Endodermal cell (in vitro differentiated cells): ENCODE data around the gene ACOT8. TPM values are rescaled to one million over a fixed set of nuclear protein-coding genes. Genes with fewer than 3 reads are reported as not detected.

ENCODE experiments used
- DNase-seq: peaks from one replicate; pipeline ENCODE4 v3.0.0-alpha.2; 2017
- H3K27ac ChIP-seq: 2 replicates; pipeline ENCODE4 v1.5.1; 2013; ENCODE audit warnings: mild to moderate bottlenecking, low read depth, low read length, moderate library complexity
- H3K27me3 ChIP-seq: 2 replicates; pipeline ENCODE4 v1.6.1; 2013; ENCODE audit warnings: mild to moderate bottlenecking, low read length, moderate library complexity; ENCODE audit not compliant: insufficient read depth, control insufficient read depth, poor library complexity, severe bottlenecking
- H3K36me3 ChIP-seq: 2 replicates; pipeline ENCODE4 v1.7.0; 2013; ENCODE audit warnings: mild to moderate bottlenecking, low read length, moderate library complexity; ENCODE audit not compliant: control insufficient read depth, insufficient read depth
- H3K4me1 ChIP-seq: one replicate; pipeline ENCODE4 v1.7.0; 2013; ENCODE audit warnings: low read length; ENCODE audit not compliant: control insufficient read depth, insufficient read depth
- H3K4me3 ChIP-seq: 2 replicates; pipeline ENCODE4 v1.5.1; 2013; ENCODE audit warnings: mild to moderate bottlenecking, low read length, moderate library complexity
- H3K9ac ChIP-seq: 2 replicates; pipeline ENCODE4 v1.6.1; 2013; ENCODE audit warnings: mild to moderate bottlenecking, low read length, moderate library complexity; ENCODE audit not compliant: poor library complexity, severe bottlenecking; ENCODE audit errors: extremely low read depth
- H3K9me3 ChIP-seq: 2 replicates; pipeline ENCODE4 v1.6.1; 2013; ENCODE audit warnings: mild to moderate bottlenecking, low read length, moderate library complexity; ENCODE audit not compliant: control insufficient read depth
- H3K27ac Mint-ChIP-seq: 2 replicates; pipeline ENCODE4 v1.8.0; 2020; ENCODE audit warnings: mixed read lengths
- H3K27me3 Mint-ChIP-seq: 2 replicates; pipeline ENCODE4 v1.8.0; 2021; ENCODE audit warnings: mild to moderate bottlenecking, mixed read lengths; ENCODE audit not compliant: insufficient read depth
- H3K36me3 Mint-ChIP-seq: 2 replicates; pipeline ENCODE4 v1.8.0; 2020; ENCODE audit warnings: low read depth, mixed read lengths
- H3K4me1 Mint-ChIP-seq: 2 replicates; pipeline ENCODE4 v1.8.0; 2020; ENCODE audit warnings: mixed read lengths
- H3K4me3 Mint-ChIP-seq: 2 replicates; pipeline ENCODE4 v1.8.0; 2020; ENCODE audit warnings: mild to moderate bottlenecking, moderate library complexity, mixed read lengths
- H3K9me3 Mint-ChIP-seq: 2 replicates; pipeline ENCODE4 v1.8.0; 2020; ENCODE audit warnings: mild to moderate bottlenecking, mixed read lengths
- CTCF ChIP-seq: fragments of 200-600 bp; sonication (generic); conservative IDR thresholded peaks from 2 replicates; pipeline ENCODE4 v1.5.0; 2021; ENCODE audit warnings: antibody characterized with exemption, mild to moderate bottlenecking
- WGBS, 2 experiments: methylation state at CpG; one replicate each; pipeline versions ENCODE4 v1.1.5 to v1.1.7; 2013; ENCODE audit warnings: missing lambda C conversion rate in 2 of 2, mixed read lengths in 1 of 2; ENCODE audit not compliant: insufficient coverage in 1 of 2, insufficient read length in 1 of 2; 5-methylcytosine and 5-hydroxymethylcytosine counted together
- total RNA-seq, 2 donors: library from RNA; stranded (reverse); fragmentation: NEBNext Ultra II Directional in 1 of 2; extraction: Animal tissue kit (Norgen Biotek cat#: 25700) in 1 of 2; gene quantifications; 2 replicates in 1 of 2; 3 replicates in 1 of 2; pipeline ENCODE4 v1.2.1, GENCODE V29; 2021

The ACOT8 gene
- total RNA-seq, 2 donors from 2014 or later: 24.3 to 27.9 TPM

GRCh38 chr20:45813489-45813888 is 43.7 kb downstream of the ACOT8 start:
- no peaks in the 10 kb centered on the region for H3K9me3 ChIP-seq
- TF ChIP-seq CTCF: no peak
- H3K4me1 ChIP-seq: peaks cover 10% of the 10 kb centered on the region
- H3K27me3 Mint-ChIP-seq: no peaks in the 10 kb centered on the region
- H3K27ac Mint-ChIP-seq: peak overlapping the region; percentile 89
- peaks cover 19% of the 10 kb centered on the region for H3K4me1 Mint-ChIP-seq
- H3K36me3 ChIP-seq: peaks cover 67% of the 10 kb centered on the region
- H3K4me3 ChIP-seq: peak overlapping the region; percentile 87
- peaks cover 48% of the 10 kb centered on the region for H3K36me3 Mint-ChIP-seq
- peak overlapping the region; percentile 91 for H3K4me3 Mint-ChIP-seq
- DNase-seq: no peak
- H3K27ac ChIP-seq: no peak overlapping the region
- H3K9me3 Mint-ChIP-seq: no peaks in the 10 kb centered on the region
- WGBS, 2 experiments: 55 to 100% methylated on average over 1 to 7 of the region's 7 CpGs
- peak overlapping the region; percentile 77 for H3K9ac ChIP-seq
- no peaks in the 10 kb centered on the region for H3K27me3 ChIP-seq

GRCh38 chr20:45813006-45813340 is 44.2 kb downstream of the ACOT8 start:
- WGBS, 2 experiments: 0 to 3% methylated on average over 1 to 11 of the region's 11 CpGs
- H3K36me3 Mint-ChIP-seq: peaks cover 51% of the 10 kb centered on the region
- peak overlapping the region; percentile 89 for H3K27ac Mint-ChIP-seq
- no peaks in the 10 kb centered on the region for H3K9me3 ChIP-seq
- no peak for TF ChIP-seq CTCF
- no peaks in the 10 kb centered on the region for H3K9me3 Mint-ChIP-seq
- H3K4me1 ChIP-seq: peaks cover 10% of the 10 kb centered on the region
- peak overlapping the region; percentile 87 for H3K4me3 ChIP-seq
- no peak for DNase-seq
- H3K27me3 ChIP-seq: no peaks in the 10 kb centered on the region
- H3K4me1 Mint-ChIP-seq: peaks cover 19% of the 10 kb centered on the region
- no peak overlapping the region for H3K27ac ChIP-seq
- peak overlapping the region; percentile 91 for H3K4me3 Mint-ChIP-seq
- peak overlapping the region; percentile 77 for H3K9ac ChIP-seq
- no peaks in the 10 kb centered on the region for H3K27me3 Mint-ChIP-seq
- peaks cover 70% of the 10 kb centered on the region for H3K36me3 ChIP-seq

GRCh38 chr20:45812157-45813005 is 44.8 kb downstream of the ACOT8 start, which contains the start of gene UBE2C:
UBE2C (plus strand) TSS chr20:45812644; CDS start chr20:45812696, 52 bp downstream.
- peaks cover 76% of the 10 kb centered on the region for H3K36me3 ChIP-seq
- H3K4me1 Mint-ChIP-seq: peaks cover 15% of the 10 kb centered on the region
- peak within 1 kb of the TSS; percentile 87 for H3K4me3 ChIP-seq
- peaks cover 8% of the 10 kb centered on the region for H3K4me1 ChIP-seq
- H3K27me3 ChIP-seq: no peaks in the 10 kb centered on the region
- H3K9me3 Mint-ChIP-seq: no peaks in the 10 kb centered on the region
- H3K9me3 ChIP-seq: no peaks in the 10 kb centered on the region
- H3K36me3 Mint-ChIP-seq: peaks cover 53% of the 10 kb centered on the region
- WGBS, 2 experiments: 3 to 6% methylated on average over 45 to 65 of the region's 65 CpGs
- H3K27ac Mint-ChIP-seq: peak within 1 kb of the TSS; percentile 91
- peak within 1 kb of the TSS; percentile 91 for H3K4me3 Mint-ChIP-seq
- no peak within 1 kb of the TSS for H3K27ac ChIP-seq
- no peaks in the 10 kb centered on the region for H3K27me3 Mint-ChIP-seq
- TF ChIP-seq CTCF: no peak
- peak; percentile 99 for DNase-seq
- peak within 1 kb of the TSS; percentile 77 for H3K9ac ChIP-seq
